ENCODE data around the gene ATL1.

Gene ATL1

DNA sequence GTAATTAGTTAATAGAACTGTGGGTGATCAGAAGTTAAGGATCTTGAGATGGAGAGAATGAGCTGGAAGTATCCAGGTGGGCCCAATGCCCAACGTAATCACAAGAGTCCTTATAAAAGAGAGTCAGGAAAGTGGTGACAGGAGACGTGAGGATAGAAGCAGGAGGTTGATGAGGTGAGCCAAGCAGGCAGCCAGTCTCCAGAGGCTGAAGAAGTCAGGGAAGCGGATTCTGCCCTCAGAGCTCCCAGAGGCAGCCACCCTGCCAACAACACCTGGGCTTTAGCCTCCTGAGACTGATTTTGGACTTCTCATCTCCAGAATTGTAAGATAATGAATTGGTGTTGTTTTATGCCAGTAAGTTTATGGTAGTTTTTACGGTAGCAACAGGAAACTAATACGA, 118.2 kb downstream of the ATL1 start:
- TF ChIP-seq POLR2AphosphoS5 (IDR thresholded peaks at IDR 0.05; ENCODE audit: low read depth, low read length) (no peak), TAF1 (IDR thresholded peaks at IDR 0.05; ENCODE audit: borderline replicate concordance, low read depth, low read length) (no peak)
- FAIRE-seq (peak; percentile 14), DNase-seq (ENCODE audit: insufficient read length) (no peak)

DNA sequence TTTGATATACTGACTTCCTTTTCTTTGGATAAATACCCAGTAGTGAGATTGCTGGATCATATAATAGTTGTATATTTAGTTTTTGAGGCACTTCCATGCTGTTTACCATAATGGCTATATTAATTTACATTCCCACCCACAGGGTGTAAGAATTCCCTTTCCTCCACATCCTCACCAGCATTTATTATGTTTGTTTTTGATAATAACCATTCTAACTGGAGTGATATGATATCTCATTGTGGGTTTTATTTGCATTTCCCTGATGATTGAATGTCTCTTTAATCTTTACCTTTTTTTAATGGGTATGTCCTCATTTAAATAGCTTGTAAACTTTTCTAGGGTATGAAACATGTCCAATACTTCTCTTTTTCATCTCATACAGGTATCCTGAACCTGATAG, 119.7 kb downstream of the ATL1 start:
- no peak for DNase-seq (ENCODE audit: insufficient read length)
- TF ChIP-seq POLR2AphosphoS5 (IDR thresholded peaks at IDR 0.05; ENCODE audit: low read depth, low read length) (no peak), TAF1 (IDR thresholded peaks at IDR 0.05; ENCODE audit: borderline replicate concordance, low read depth, low read length) (no peak), POLR2A (IDR thresholded peaks at IDR 0.05; ENCODE audit: low read depth, low read length) (no peak)
- FAIRE-seq: no peak
